Fibroblast of the aortic adventitia (primary cell): Measurements from ENCODE around the gene FLT4. TPM values are rescaled to one million over a fixed set of nuclear protein-coding genes. Genes with fewer than 3 reads are reported as not detected.

Experiments used
- DNase-seq: peaks from one replicate; pipeline ENCODE4 v3.0.0-alpha.2; 2010; ENCODE audit warnings: low read depth
- H3K4me3 ChIP-seq: 2 replicates; pipeline ENCODE4 v1.5.1; 2011; ENCODE audit warnings: low read depth, mild to moderate bottlenecking, control low read depth, low read length, moderate library complexity
- CTCF ChIP-seq: IDR thresholded peaks from 2 replicates; pipeline ENCODE4 v1.5.1; 2011; ENCODE audit warnings: mild to moderate bottlenecking, low read length, control low read depth, inconsistent platforms; ENCODE audit not compliant: insufficient read depth
- total RNA-seq: library from RNA; depleted of rRNA; stranded (reverse); fragments of >200 nt; gene quantifications from 2 replicates; pipeline ENCODE4 v1.2.3, GENCODE V29; 2012; ENCODE audit warnings: low replicate concordance

Gene FLT4
- total RNA-seq, 1 donor, result 0.09 TPM

GRCh38 chr5:180648658-180649296, 623 bp downstream of the FLT4 start:
- H3K4me3 ChIP-seq, result no peak overlapping the region
- TF ChIP-seq CTCF, result no peak
- no peak for DNase-seq

GRCh38 chr5:180647941-180648500, 1.4 kb downstream of the FLT4 start:
- no peak overlapping the region for H3K4me3 ChIP-seq
- no peak for DNase-seq
- TF ChIP-seq CTCF, result no peak

- no peak overlapping the region for H3K4me3 ChIP-seq
- no peak for DNase-seq
- TF ChIP-seq CTCF, result no peak
Measured at GRCh38 chr5:180647465-180647864, 1.9 kb downstream of the FLT4 start.

GRCh38 chr5:180646963-180647305, 2.5 kb downstream of the FLT4 start:
- H3K4me3 ChIP-seq, result no peak overlapping the region
- TF ChIP-seq CTCF, result no peak
- DNase-seq, result no peak

- no peak for DNase-seq
- TF ChIP-seq CTCF, result no peak
- H3K4me3 ChIP-seq, result no peak overlapping the region
Measured at GRCh38 chr5:180646289-180646962, 3.0 kb downstream of the FLT4 start.

GRCh38 chr5:180645274-180646204, 3.9 kb downstream of the FLT4 start:
- no peak overlapping the region for H3K4me3 ChIP-seq
- no peak for DNase-seq
- TF ChIP-seq CTCF, result no peak
